ENCODE data around the gene MAP2K1. TPM values are rescaled to one million over a fixed set of nuclear protein-coding genes. Genes with fewer than 3 reads are reported as not detected.

The MAP2K1 gene
- total and polyA plus RNA-seq, 9 of the 15 experiments (the other 6 are each of a cell fraction or from before 2014, with no cell fraction given): 7.5 to 58.3 (median 30.0) TPM

DNA sequence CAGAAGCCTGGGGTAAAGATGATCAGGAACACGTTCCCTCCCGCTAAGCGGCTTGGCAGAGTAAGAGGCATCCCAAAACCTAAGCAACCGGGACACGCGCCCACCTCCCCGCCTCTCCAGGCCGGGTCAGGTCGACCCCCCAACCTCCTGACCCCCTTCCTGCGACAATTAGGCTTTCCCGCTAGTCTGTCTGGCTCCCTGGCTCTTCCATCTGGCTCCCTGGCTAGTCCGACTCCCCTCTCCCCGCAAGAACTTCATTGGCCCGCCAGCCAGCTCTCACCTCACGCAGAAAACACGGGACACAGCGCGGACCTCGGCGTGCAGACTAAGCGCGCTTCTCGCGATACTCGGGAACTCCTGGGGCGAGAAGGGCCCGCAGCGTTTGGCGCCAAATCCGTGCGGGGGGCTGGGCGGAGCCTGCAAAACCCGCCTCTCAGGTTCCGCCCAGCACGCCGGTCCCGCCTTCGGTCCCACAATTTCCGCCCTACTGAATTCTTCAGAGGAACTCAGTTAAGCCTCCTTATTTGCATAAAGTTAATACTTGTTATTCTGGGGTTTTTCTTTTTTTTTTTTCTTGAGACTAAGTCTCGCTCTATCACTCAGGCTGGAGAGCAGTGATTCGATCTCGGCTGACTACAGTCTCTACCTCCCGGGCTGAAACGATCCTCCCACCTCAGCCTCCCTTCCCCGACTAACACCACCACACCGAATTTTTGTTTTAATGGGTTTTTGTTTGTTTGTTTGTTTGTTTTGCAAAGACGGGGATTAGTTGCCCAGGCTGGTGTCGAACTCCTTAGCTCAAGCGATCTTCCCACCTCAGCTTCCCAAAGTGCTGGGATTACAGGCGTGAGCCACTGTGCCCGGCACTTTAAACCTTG, 30.1 kb upstream of the MAP2K1 start, which contains the start of gene TIPIN (continued):
- TF ChIP-seq, protein P1, sequence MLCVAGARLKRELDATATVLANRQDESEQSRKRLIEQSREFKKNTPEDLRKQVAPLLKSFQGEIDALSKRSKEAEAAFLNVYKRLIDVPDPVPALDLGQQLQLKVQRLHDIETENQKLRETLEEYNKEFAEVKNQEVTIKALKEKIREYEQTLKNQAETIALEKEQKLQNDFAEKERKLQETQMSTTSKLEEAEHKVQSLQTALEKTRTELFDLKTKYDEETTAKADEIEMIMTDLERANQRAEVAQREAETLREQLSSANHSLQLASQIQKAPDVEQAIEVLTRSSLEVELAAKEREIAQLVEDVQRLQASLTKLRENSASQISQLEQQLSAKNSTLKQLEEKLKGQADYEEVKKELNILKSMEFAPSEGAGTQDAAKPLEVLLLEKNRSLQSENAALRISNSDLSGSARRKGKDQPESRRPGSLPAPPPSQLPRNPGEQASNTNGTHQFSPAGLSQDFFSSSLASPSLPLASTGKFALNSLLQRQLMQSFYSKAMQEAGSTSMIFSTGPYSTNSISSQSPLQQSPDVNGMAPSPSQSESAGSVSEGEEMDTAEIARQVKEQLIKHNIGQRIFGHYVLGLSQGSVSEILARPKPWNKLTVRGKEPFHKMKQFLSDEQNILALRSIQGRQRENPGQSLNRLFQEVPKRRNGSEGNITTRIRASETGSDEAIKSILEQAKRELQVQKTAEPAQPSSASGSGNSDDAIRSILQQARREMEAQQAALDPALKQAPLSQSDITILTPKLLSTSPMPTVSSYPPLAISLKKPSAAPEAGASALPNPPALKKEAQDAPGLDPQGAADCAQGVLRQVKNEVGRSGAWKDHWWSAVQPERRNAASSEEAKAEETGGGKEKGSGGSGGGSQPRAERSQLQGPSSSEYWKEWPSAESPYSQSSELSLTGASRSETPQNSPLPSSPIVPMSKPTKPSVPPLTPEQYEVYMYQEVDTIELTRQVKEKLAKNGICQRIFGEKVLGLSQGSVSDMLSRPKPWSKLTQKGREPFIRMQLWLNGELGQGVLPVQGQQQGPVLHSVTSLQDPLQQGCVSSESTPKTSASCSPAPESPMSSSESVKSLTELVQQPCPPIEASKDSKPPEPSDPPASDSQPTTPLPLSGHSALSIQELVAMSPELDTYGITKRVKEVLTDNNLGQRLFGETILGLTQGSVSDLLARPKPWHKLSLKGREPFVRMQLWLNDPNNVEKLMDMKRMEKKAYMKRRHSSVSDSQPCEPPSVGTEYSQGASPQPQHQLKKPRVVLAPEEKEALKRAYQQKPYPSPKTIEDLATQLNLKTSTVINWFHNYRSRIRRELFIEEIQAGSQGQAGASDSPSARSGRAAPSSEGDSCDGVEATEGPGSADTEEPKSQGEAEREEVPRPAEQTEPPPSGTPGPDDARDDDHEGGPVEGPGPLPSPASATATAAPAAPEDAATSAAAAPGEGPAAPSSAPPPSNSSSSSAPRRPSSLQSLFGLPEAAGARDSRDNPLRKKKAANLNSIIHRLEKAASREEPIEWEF (CRISPR knock-in tag; IDR thresholded peaks at IDR 0.05): no peak
- TF ChIP-seq, protein P2, sequence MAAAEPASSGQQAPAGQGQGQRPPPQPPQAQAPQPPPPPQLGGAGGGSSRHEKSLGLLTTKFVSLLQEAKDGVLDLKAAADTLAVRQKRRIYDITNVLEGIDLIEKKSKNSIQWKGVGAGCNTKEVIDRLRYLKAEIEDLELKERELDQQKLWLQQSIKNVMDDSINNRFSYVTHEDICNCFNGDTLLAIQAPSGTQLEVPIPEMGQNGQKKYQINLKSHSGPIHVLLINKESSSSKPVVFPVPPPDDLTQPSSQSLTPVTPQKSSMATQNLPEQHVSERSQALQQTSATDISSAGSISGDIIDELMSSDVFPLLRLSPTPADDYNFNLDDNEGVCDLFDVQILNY (CRISPR knock-in tag; IDR thresholded peaks at IDR 0.05): peak; percentile 71; the same call in 1 of the 2 replicates
- TF ChIP-seq TARDBP (IDR thresholded peaks at IDR 0.05) (no peak), STAT5A (IDR thresholded peaks at IDR 0.05; ENCODE audit: borderline replicate concordance, low read length) (no peak), ZNF133 (CRISPR knock-in tag; IDR thresholded peaks at IDR 0.05) (no peak), NFRKB (IDR thresholded peaks at IDR 0.05; ENCODE audit: low read depth) (peak; percentile 30; the same call in 1 of the 2 replicates), SRSF9 (IDR thresholded peaks at IDR 0.05; ENCODE audit: borderline replicate concordance, low read depth, low read length) (no peak), ZNF184 (CRISPR knock-in tag; IDR thresholded peaks at IDR 0.05) (no peak), ZNF140 (CRISPR knock-in tag; IDR thresholded peaks at IDR 0.05) (no peak), SRSF1 (IDR thresholded peaks at IDR 0.05; ENCODE audit: low read depth, low read length) (no peak)
- TF ChIP-seq, protein P3, sequence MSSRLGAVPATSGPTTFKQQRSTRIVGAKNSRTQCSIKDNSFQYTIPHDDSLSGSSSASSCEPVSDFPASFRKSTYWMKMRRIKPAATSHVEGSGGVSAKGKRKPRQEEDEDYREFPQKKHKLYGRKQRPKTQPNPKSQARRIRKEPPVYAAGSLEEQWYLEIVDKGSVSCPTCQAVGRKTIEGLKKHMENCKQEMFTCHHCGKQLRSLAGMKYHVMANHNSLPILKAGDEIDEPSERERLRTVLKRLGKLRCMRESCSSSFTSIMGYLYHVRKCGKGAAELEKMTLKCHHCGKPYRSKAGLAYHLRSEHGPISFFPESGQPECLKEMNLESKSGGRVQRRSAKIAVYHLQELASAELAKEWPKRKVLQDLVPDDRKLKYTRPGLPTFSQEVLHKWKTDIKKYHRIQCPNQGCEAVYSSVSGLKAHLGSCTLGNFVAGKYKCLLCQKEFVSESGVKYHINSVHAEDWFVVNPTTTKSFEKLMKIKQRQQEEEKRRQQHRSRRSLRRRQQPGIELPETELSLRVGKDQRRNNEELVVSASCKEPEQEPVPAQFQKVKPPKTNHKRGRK (tag; IDR thresholded peaks at IDR 0.05): no peak
- TF ChIP-seq, protein P4, sequence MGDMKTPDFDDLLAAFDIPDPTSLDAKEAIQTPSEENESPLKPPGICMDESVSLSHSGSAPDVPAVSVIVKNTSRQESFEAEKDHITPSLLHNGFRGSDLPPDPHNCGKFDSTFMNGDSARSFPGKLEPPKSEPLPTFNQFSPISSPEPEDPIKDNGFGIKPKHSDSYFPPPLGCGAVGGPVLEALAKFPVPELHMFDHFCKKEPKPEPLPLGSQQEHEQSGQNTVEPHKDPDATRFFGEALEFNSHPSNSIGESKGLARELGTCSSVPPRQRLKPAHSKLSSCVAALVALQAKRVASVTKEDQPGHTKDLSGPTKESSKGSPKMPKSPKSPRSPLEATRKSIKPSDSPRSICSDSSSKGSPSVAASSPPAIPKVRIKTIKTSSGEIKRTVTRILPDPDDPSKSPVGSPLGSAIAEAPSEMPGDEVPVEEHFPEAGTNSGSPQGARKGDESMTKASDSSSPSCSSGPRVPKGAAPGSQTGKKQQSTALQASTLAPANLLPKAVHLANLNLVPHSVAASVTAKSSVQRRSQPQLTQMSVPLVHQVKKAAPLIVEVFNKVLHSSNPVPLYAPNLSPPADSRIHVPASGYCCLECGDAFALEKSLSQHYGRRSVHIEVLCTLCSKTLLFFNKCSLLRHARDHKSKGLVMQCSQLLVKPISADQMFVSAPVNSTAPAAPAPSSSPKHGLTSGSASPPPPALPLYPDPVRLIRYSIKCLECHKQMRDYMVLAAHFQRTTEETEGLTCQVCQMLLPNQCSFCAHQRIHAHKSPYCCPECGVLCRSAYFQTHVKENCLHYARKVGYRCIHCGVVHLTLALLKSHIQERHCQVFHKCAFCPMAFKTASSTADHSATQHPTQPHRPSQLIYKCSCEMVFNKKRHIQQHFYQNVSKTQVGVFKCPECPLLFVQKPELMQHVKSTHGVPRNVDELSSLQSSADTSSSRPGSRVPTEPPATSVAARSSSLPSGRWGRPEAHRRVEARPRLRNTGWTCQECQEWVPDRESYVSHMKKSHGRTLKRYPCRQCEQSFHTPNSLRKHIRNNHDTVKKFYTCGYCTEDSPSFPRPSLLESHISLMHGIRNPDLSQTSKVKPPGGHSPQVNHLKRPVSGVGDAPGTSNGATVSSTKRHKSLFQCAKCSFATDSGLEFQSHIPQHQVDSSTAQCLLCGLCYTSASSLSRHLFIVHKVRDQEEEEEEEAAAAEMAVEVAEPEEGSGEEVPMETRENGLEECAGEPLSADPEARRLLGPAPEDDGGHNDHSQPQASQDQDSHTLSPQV (IDR thresholded peaks at IDR 0.05): no peak
- TF ChIP-seq, protein P5, sequence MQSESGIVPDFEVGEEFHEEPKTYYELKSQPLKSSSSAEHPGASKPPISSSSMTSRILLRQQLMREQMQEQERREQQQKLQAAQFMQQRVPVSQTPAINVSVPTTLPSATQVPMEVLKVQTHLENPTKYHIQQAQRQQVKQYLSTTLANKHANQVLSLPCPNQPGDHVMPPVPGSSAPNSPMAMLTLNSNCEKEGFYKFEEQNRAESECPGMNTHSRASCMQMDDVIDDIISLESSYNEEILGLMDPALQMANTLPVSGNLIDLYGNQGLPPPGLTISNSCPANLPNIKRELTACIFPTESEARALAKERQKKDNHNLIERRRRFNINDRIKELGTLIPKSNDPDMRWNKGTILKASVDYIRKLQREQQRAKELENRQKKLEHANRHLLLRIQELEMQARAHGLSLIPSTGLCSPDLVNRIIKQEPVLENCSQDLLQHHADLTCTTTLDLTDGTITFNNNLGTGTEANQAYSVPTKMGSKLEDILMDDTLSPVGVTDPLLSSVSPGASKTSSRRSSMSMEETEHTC (IDR thresholded peaks at IDR 0.05): peak; percentile 68; the same call in 1 of the 2 replicates
